ENCODE results near the gene CFAP299. TPM values are rescaled to one million over a fixed set of nuclear protein-coding genes. Genes with fewer than 3 reads are reported as not detected.

CFAP299 gene
- total RNA-seq, 1 experiment from 2014 or later = not detected

DNA sequence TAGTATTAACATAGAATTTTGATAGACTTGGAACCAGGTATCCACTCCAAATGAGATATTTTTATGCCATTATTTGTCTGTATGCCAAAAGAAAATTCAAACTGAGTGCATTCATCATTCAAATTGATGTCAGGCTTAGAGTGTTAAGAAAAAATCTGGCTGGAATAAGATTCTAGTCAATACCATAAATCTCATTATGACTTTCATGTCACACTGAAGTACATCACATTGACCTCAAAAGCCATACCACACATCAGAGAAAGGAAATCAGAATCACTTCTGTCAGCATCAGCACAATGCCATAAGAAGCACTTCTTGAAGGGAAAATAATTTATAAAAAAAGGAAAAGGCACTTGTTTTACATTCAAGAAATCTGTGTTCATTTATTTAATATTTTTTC is 575.9 kb downstream of the CFAP299 start:
- DNase-seq (ENCODE audit: low spot score) = no peak
- Histone ChIP-seq H3K4me3 (ENCODE audit: low read depth, low read length, poor library complexity, severe bottlenecking) (no peak overlapping the region), H3K9me3 (ENCODE audit: low read depth, low read length, poor library complexity, severe bottlenecking) (no peaks in the 10 kb centered on the region), H3K27me3 (replicated peaks; ENCODE audit: insufficient read depth, low read depth, low read length, poor library complexity) (no peaks in the 10 kb centered on the region), H3K4me1 (ENCODE audit: insufficient read depth, low read length, poor library complexity, severe bottlenecking) (no peaks in the 10 kb centered on the region), H3K27ac (ENCODE audit: low read depth, low read length, poor library complexity, severe bottlenecking) (no peak overlapping the region), H3K36me3 (ENCODE audit: insufficient read depth, low read length, poor library complexity, severe bottlenecking) (no peaks in the 10 kb centered on the region)
- BruUV-seq (replicated peaks) = no TSS peak
- TF ChIP-seq EZH2 (IDR thresholded peaks at IDR 0.05; ENCODE audit: borderline replicate concordance, low read depth, low read length, poor library complexity, severe bottlenecking) = no peak
- TF ChIP-seq, protein P1, sequence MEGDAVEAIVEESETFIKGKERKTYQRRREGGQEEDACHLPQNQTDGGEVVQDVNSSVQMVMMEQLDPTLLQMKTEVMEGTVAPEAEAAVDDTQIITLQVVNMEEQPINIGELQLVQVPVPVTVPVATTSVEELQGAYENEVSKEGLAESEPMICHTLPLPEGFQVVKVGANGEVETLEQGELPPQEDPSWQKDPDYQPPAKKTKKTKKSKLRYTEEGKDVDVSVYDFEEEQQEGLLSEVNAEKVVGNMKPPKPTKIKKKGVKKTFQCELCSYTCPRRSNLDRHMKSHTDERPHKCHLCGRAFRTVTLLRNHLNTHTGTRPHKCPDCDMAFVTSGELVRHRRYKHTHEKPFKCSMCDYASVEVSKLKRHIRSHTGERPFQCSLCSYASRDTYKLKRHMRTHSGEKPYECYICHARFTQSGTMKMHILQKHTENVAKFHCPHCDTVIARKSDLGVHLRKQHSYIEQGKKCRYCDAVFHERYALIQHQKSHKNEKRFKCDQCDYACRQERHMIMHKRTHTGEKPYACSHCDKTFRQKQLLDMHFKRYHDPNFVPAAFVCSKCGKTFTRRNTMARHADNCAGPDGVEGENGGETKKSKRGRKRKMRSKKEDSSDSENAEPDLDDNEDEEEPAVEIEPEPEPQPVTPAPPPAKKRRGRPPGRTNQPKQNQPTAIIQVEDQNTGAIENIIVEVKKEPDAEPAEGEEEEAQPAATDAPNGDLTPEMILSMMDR (conservative IDR thresholded peaks at IDR 0.05; ENCODE audit: low read depth, low read length) = no peak
- ChIA-PET CTCF (no interaction called here), POLR2A (ENCODE audit: low non-redundant PET) (no interaction called here)
- intact Hi-C loops (cut with micrococcal nuclease; ENCODE audit: unreplicated experiment) = no loop called here

GRCh38 chr4:80912350-80912749 is 576.8 kb downstream of the CFAP299 start:
- H3K9me3 ChIP-seq (ENCODE audit: low read depth, low read length, poor library complexity, severe bottlenecking) = no peaks in the 10 kb centered on the region
- ChIA-PET CTCF (no interaction called here), POLR2A (ENCODE audit: low non-redundant PET) (no interaction called here)
- no peak for DNase-seq (ENCODE audit: low spot score)
- TF ChIP-seq EZH2 (IDR thresholded peaks at IDR 0.05; ENCODE audit: borderline replicate concordance, low read depth, low read length, poor library complexity, severe bottlenecking) = no peak
- TF ChIP-seq, protein P1 (conservative IDR thresholded peaks at IDR 0.05; ENCODE audit: low read depth, low read length) = no peak
- no peak overlapping the region for H3K27ac ChIP-seq (ENCODE audit: low read depth, low read length, poor library complexity, severe bottlenecking)
- BruUV-seq (replicated peaks) = no TSS peak
- intact Hi-C loops (cut with micrococcal nuclease; ENCODE audit: unreplicated experiment) = no loop called here
- no peak overlapping the region for H3K4me3 ChIP-seq (ENCODE audit: low read depth, low read length, poor library complexity, severe bottlenecking)
- H3K36me3 ChIP-seq (ENCODE audit: insufficient read depth, low read length, poor library complexity, severe bottlenecking) = no peaks in the 10 kb centered on the region
- no peaks in the 10 kb centered on the region for H3K4me1 ChIP-seq (ENCODE audit: insufficient read depth, low read length, poor library complexity, severe bottlenecking)
- no peaks in the 10 kb centered on the region for H3K27me3 ChIP-seq (replicated peaks; ENCODE audit: insufficient read depth, low read depth, low read length, poor library complexity)

- Histone ChIP-seq H3K27ac (ENCODE audit: low read depth, low read length, poor library complexity, severe bottlenecking) (no peak overlapping the region), H3K27me3 (replicated peaks; ENCODE audit: insufficient read depth, low read depth, low read length, poor library complexity) (no peaks in the 10 kb centered on the region), H3K9me3 (ENCODE audit: low read depth, low read length, poor library complexity, severe bottlenecking) (no peaks in the 10 kb centered on the region), H3K36me3 (ENCODE audit: insufficient read depth, low read length, poor library complexity, severe bottlenecking) (no peaks in the 10 kb centered on the region), H3K4me3 (ENCODE audit: low read depth, low read length, poor library complexity, severe bottlenecking) (no peak overlapping the region), H3K4me1 (ENCODE audit: insufficient read depth, low read length, poor library complexity, severe bottlenecking) (no peaks in the 10 kb centered on the region)
- CTCF ChIA-PET = no interaction called here
- TF ChIP-seq, protein P1 (conservative IDR thresholded peaks at IDR 0.05; ENCODE audit: low read depth, low read length) = no peak
- no peak for TF ChIP-seq EZH2 (IDR thresholded peaks at IDR 0.05; ENCODE audit: borderline replicate concordance, low read depth, low read length, poor library complexity, severe bottlenecking)
- POLR2A ChIA-PET (ENCODE audit: low non-redundant PET) = no interaction called here
- intact Hi-C loops (cut with micrococcal nuclease; ENCODE audit: unreplicated experiment) = no loop called here
- no TSS peak for BruUV-seq (replicated peaks)
- DNase-seq (ENCODE audit: low spot score) = no peak
These were observed 577.9 kb downstream of the CFAP299 start for GRCh38 chr4:80913381-80913780.
